ENCODE measurements around the gene NELFB.

NELFB gene

DNA sequence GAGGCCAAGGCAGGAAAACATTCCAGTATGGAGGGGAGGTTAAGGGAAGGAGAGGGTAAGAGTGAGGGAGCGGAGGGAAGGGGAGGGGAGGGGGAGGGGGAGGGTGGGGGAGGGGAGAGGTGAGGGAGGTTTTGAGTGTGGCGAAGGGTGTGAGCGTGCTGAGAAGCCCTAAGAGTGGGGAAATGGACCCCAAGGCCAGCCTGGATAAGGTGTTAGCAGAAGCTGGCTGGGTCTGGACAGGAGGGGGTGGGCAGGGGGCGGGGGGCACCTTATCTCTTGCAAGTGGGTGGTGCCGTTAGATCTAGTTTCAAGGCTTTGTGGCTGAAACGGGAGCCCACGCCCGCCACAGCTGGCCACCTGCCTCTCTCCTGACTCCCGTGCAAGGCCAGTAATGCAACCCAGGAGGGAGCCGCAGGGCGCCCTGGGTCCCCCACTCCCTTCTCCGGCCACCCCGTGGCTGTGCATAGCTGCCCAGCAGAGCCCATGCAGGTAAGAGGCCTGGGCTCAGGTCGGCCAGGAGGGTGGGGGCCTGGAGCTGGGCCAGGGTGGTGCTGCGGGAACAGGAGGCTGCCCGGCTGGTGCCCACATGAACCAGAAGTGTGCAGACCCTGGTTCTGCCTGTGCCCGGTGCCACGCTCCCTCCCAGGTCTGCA lies 27.1 kb upstream of the NELFB start:
- H3K36me3 Mint-ChIP-seq (ENCODE audit: low read depth) = no peaks in the 10 kb centered on the region
- no peak overlapping the region for H3K27ac Mint-ChIP-seq
- no peak overlapping the region for H3K4me3 Mint-ChIP-seq
- peaks cover 53% of the 10 kb centered on the region for H3K27me3 Mint-ChIP-seq
- H3K4me1 Mint-ChIP-seq (ENCODE audit: low read depth) = peaks cover 13% of the 10 kb centered on the region
- H3K9me3 Mint-ChIP-seq = no peaks in the 10 kb centered on the region
- intact Hi-C loops (cut with micrococcal nuclease) = loop anchor here (2.0 to 5.0 kb wide), 2 partner anchors 109 to 181 kb away; partner anchors contain the start of gene NPDC1

DNA sequence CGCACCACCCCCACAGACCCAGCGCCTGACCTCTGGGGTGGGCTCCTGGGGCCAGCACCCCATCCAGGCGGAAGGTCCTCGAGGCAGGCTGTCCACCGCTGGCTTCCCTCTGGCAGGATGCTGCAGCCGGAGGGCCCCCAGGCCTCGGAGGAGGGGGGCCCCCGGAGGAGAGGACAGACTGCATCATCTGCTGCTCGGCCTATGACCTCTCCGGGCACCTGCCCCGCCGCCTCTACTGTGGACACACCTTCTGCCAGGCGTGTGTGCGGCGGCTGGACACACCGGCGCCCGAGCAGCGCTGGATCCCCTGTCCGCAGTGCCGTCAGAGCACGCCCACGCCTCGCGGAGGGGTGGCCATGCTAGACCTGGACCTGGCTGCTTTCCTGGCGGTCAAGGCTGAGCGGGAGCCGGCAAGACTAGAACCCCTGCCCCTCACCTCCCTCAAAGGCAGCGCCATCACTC lies 26.6 kb upstream of the NELFB start:
- Mint-ChIP-seq H3K27me3 (peaks cover 53% of the 10 kb centered on the region), H3K4me1 (ENCODE audit: low read depth) (peaks cover 11% of the 10 kb centered on the region), H3K4me3 (no peak overlapping the region), H3K27ac (no peak overlapping the region), H3K9me3 (no peaks in the 10 kb centered on the region), H3K36me3 (ENCODE audit: low read depth) (no peaks in the 10 kb centered on the region)
- intact Hi-C loops (cut with micrococcal nuclease) = loop anchor here (5.0 kb wide), 1 partner anchor 181 kb away; the partner anchor contains the start of gene NPDC1

DNA sequence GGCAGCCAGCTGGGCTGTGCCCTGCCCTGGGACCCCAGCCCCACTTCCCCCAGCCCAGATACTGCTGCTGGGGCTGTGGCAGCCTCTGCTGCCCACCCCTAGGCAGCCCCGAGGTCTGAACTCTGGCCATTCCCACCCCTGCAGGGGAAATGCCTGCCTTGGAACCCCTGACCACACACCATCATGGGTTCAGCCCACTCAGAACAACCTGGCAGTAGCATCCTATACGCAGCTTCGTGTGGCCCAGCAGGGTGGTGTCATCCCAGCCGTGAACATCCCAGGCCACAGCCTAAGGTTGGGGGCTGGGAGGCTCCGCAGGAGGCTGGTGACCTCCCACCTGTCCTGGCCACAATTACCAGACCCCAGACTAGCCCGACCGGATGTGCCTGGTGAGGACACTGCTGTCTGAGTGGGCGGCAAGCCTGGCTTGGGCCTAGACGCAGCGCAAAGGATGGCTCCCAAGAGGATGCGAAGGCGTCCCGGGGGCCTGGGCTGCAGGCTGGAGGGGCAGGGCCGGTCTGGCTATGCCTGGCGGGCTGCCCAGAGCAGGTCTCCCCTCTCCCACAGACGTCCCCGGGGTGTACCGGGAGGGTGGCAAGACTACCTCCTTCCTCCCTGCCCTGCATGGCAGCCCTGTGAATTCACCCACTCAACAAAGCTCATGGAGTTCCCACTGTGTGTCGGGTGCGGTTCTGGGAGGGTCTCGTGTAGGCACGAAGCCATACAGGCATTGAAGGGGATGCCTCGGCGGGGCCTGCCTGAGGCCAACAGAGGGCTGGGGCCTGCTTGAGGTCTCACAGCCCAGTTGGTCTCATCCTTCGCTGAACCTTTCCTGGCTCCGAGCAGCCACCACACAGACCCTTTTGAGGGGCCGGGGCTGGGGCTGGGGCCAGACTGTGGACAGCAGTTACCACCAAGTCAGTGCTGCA lies 25.9 kb upstream of the NELFB start:
- H3K4me3 Mint-ChIP-seq = no peak overlapping the region
- intact Hi-C loops (cut with micrococcal nuclease) = loop anchor here (5.0 kb wide), 1 partner anchor 182 kb away; the partner anchor contains the start of gene NPDC1
- no peaks in the 10 kb centered on the region for H3K36me3 Mint-ChIP-seq (ENCODE audit: low read depth)
- peaks cover 11% of the 10 kb centered on the region for H3K4me1 Mint-ChIP-seq (ENCODE audit: low read depth)
- no peaks in the 10 kb centered on the region for H3K9me3 Mint-ChIP-seq
- peaks cover 56% of the 10 kb centered on the region for H3K27me3 Mint-ChIP-seq
- H3K27ac Mint-ChIP-seq = no peak overlapping the region

DNA sequence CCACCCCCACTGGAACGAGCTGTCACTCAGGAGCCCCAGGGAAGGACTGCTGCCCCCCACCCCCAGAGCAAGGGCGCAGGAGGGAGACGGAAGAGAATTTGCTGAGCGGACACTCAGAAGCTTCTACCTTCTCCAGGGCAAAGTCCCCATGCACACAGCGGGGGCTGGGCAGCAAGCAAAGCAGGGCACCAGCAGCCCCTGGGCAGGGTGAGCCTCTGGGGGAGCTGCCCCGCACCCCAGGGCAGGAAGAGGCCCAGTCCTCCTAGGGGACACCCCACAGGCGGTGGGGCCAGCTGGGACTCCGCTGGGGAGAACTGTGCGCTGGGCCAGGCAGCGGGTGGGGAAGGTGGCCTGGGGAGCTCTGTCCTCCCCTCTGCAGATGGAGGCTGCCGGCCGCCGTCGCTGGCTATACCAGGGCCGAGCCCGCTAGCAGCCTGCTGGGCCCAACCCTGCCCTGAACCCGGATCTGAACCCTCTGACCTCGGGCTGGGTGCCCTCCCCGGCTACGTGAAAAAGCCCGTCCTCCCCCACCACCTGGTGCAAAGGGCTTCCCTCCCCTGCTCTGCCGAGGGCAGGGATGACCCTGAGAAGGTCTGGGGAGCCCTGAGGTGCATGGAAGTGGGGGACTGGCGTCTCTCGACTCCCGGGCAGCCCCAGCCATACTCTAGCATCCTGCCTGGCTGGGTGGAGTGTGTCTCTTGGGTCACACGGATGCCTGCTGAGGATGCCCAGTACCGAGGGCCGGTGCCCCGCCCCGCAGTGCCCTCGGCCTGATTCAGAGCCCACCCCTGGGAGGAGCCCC lies 25.0 kb upstream of the NELFB start:
- no peak overlapping the region for H3K27ac Mint-ChIP-seq
- H3K9me3 Mint-ChIP-seq = no peaks in the 10 kb centered on the region
- H3K4me1 Mint-ChIP-seq (ENCODE audit: low read depth) = peaks cover 11% of the 10 kb centered on the region
- intact Hi-C loops (cut with micrococcal nuclease) = loop anchor here (5.0 kb wide), 1 partner anchor 183 kb away; the partner anchor contains the start of gene NPDC1
- peaks cover 63% of the 10 kb centered on the region for H3K27me3 Mint-ChIP-seq
- H3K4me3 Mint-ChIP-seq = no peak overlapping the region
- no peaks in the 10 kb centered on the region for H3K36me3 Mint-ChIP-seq (ENCODE audit: low read depth)

DNA sequence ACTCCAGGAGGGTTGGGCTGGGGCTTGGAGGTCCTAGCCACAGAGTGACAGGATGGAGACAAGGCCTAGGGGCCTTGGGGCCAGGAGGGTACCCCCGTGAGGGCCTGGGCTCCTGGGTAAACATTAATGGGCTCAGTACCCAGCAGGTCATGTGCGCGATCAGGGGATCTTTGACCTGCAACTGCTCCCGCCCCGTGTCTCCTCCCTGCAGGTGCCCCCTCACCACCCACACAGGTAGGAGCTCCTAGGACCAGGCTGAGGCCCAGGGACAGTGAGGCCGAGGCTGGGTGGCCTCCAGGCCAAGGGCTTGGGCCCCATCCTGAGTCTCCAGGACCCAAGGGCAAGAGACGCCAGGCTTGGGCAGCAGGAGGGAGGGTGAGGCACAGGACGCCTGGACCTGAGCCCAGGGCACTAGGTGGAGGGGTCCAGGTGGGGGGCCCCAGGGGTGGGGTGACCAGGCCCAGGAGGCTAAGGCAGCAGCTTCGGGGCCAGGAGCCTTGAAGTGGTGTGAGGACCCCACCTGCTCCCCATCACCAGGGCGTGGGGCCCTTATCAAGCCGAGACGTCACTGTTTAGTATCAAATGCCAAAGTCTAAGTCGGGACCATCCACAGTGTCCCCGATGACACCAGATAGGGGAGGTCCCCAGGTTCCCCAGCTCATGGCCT lies 24.3 kb upstream of the NELFB start, which contains the start of gene SLC34A3:
SLC34A3 (plus strand) TSS at position 197 of the 667 bp plus-strand sequence. CDS start 802 bp downstream, outside the sequence.
- intact Hi-C loops (cut with micrococcal nuclease) = no loop called here
- Mint-ChIP-seq H3K9me3 (no peaks in the 10 kb centered on the region), H3K27me3 (peaks cover 68% of the 10 kb centered on the region), H3K27ac (no peak within 1 kb of the TSS), H3K4me1 (ENCODE audit: low read depth) (peaks cover 5% of the 10 kb centered on the region), H3K4me3 (no peak within 1 kb of the TSS), H3K36me3 (ENCODE audit: low read depth) (no peaks in the 10 kb centered on the region)

DNA sequence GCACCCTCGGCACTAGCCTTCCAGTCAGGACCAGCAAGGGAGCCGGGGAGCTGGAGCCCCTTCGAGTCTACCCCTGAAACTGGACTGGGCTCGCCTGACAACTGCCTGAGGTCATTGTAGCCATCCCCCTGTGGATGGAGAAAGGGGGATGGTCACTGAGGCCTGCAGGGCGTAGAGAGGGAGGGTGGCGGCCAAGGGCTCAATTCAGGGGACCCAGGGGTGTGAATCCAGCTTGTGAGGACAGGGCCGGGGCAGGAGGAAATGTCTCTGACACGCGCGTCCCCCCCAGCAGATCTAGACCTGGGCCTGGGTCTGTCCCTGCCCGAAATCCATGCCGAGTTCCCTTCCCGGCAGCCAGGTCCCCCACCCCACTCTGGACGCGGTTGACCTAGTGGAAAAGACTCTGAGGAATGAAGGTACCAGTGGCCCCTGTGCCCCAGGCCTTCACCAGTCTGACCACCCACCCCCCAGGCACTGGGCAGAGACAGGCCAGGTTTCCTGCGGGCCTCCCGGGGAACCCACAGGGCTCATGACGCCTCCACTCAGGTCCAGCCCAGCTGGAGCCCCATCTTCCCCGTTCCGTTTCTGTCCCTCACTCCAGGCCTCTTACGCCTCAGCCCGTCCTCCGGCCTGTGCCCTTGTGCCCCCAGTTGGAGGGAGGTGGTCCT lies 23.6 kb upstream of the NELFB start:
- intact Hi-C loops (cut with micrococcal nuclease) = no loop called here
- H3K27ac Mint-ChIP-seq = no peak overlapping the region
- peaks cover 66% of the 10 kb centered on the region for H3K27me3 Mint-ChIP-seq
- H3K4me1 Mint-ChIP-seq (ENCODE audit: low read depth) = peaks cover 11% of the 10 kb centered on the region
- no peaks in the 10 kb centered on the region for H3K36me3 Mint-ChIP-seq (ENCODE audit: low read depth)
- H3K4me3 Mint-ChIP-seq = no peak overlapping the region
- no peaks in the 10 kb centered on the region for H3K9me3 Mint-ChIP-seq

DNA sequence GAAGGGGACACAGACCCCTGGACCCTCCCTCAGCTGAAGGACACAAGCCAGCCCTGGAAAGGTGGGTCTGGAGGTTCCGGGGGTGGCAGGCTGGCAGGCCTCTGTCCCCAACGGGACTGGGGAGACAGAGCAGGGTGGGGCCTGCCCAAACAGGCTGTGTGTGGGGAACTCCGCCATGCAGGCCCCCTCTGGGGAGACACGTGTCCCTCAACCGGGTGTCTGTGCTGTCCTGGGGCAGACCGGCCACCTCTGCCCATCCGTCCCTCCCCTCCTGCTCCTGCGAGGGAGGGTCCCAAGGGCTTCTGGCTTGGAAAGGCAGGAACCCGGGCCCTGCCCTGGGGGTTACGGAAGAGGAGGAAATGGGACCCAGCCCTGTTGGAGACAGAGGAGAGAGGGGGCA lies 23.0 kb upstream of the NELFB start:
- H3K4me3 Mint-ChIP-seq = no peak overlapping the region
- H3K27ac Mint-ChIP-seq = no peak overlapping the region
- no peaks in the 10 kb centered on the region for H3K36me3 Mint-ChIP-seq (ENCODE audit: low read depth)
- intact Hi-C loops (cut with micrococcal nuclease) = no loop called here
- peaks cover 61% of the 10 kb centered on the region for H3K27me3 Mint-ChIP-seq
- H3K4me1 Mint-ChIP-seq (ENCODE audit: low read depth) = peaks cover 16% of the 10 kb centered on the region
- no peaks in the 10 kb centered on the region for H3K9me3 Mint-ChIP-seq

DNA sequence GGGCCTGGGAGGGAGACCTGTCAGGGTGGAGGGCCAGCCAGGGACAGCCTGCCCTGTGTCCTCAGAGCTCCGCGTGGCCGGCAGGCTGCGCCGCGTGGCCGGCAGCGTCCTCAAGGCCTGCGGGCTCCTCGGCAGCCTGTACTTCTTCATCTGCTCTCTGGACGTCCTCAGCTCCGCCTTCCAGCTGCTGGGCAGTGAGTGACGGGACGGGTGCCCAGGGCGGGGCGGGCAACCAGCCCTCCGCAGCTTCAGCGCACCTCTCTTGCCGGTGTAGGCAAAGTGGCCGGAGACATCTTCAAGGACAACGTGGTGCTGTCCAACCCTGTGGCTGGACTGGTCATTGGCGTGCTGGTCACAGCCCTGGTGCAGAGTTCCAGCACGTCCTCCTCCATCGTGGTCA lies 22.6 kb upstream of the NELFB start:
- no peaks in the 10 kb centered on the region for H3K36me3 Mint-ChIP-seq (ENCODE audit: low read depth)
- H3K27ac Mint-ChIP-seq = no peak overlapping the region
- intact Hi-C loops (cut with micrococcal nuclease) = no loop called here
- no peaks in the 10 kb centered on the region for H3K9me3 Mint-ChIP-seq
- peaks cover 18% of the 10 kb centered on the region for H3K4me1 Mint-ChIP-seq (ENCODE audit: low read depth)
- H3K4me3 Mint-ChIP-seq = no peak overlapping the region
- H3K27me3 Mint-ChIP-seq = peaks cover 59% of the 10 kb centered on the region

DNA sequence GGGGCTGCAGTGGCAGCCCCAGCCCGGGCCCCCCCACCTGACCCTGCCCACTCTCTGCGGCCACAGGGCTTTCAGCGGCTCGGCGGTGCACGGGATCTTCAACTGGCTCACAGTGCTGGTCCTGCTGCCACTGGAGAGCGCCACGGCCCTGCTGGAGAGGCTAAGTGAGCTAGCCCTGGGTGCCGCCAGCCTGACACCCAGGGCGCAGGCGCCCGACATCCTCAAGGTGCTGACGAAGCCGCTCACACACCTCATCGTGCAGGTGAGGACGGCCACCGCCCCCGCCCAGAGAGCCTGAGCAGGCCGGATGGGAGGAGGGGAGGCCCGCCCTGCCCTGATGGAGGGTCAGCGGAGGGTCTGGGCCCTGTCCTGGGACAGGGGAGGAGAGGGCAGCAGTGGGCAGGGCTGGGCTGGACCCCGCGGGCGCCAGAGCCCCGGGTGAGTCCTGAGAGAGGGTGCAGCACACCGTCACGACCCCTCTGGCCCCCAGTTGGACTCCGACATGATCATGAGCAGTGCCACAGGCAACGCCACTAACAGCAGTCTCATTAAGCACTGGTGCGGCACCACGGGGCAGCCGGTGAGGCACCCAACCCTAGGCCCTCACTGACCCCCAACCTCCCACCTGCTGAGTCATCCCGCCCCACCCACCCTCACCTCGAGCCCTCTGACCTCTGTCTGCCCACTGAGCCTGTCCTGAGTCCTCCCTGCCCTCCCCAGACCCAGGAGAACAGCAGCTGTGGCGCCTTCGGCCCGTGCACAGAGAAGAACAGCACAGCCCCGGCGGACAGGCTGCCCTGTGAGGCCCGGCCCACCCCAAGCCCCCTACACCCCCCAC lies 21.8 kb upstream of the NELFB start:
- Mint-ChIP-seq H3K36me3 (ENCODE audit: low read depth) (no peaks in the 10 kb centered on the region), H3K9me3 (no peaks in the 10 kb centered on the region), H3K4me1 (ENCODE audit: low read depth) (peaks cover 22% of the 10 kb centered on the region), H3K27me3 (peaks cover 54% of the 10 kb centered on the region), H3K4me3 (no peak overlapping the region), H3K27ac (no peak overlapping the region)
- intact Hi-C loops (cut with micrococcal nuclease) = no loop called here

DNA sequence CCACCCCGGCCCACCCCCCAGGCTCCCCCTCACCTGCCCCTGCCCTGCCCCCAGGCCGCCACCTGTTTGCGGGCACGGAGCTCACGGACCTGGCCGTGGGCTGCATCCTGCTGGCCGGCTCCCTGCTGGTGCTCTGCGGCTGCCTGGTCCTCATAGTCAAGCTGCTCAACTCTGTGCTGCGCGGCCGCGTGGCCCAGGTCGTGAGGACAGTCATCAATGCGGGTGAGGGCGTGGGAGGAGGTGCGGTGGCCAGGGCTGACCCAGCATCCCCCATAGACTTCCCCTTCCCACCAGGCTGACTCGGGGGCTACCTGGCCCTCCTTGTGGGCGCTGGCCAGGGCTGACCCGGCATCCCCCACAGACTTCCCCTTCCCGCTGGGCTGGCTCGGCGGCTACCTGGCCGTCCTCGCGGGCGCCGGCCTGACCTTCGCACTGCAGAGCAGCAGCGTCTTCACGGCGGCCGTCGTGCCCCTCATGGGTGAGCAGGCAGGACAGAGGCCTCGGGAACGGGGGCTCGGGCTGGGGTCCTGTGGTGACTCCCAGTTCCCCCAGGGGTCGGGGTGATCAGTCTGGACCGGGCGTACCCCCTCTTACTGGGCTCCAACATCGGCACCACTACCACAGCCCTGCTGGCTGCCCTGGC lies 21.0 kb upstream of the NELFB start:
- Mint-ChIP-seq H3K27me3 (peaks cover 46% of the 10 kb centered on the region), H3K9me3 (no peaks in the 10 kb centered on the region), H3K4me1 (ENCODE audit: low read depth) (peaks cover 30% of the 10 kb centered on the region), H3K4me3 (no peak overlapping the region), H3K36me3 (ENCODE audit: low read depth) (peaks cover 5% of the 10 kb centered on the region), H3K27ac (no peak overlapping the region)
- intact Hi-C loops (cut with micrococcal nuclease) = no loop called here

DNA sequence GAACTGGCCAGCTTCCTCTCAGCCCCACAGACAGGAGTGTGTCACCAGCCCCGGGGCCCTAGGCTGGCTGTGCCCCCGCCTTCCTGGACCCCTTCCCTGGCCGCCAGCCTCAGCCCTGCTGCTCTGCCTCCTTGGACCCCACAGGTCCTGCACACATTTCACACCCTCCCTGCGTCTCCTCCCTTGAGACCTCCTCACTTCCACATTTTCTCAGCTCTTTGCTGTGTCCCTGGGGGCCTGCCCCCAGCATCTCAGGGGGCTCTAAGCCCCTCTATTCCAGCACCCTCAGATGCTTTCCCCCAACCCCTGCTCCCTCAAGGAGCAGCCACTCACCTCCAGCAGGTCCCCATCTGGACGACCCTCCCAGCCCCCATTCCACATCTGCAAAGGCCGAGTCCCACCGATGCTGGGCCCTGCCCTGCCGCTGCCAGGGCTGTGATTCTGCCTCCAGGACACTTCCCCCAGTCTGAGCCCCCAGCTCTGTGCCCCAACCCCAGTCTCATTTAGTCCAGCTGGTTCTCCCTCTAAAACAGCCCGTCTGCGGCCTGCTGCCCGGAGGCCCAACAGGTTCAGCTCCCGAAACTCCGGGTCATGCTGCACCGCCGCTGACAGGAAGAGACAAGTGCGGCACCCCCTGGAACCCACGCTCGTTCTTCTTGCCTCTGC lies 20.2 kb upstream of the NELFB start:
- peaks cover 39% of the 10 kb centered on the region for H3K27me3 Mint-ChIP-seq
- H3K4me3 Mint-ChIP-seq = no peak overlapping the region
- peaks cover 6% of the 10 kb centered on the region for H3K36me3 Mint-ChIP-seq (ENCODE audit: low read depth)
- H3K9me3 Mint-ChIP-seq = no peaks in the 10 kb centered on the region
- H3K4me1 Mint-ChIP-seq (ENCODE audit: low read depth) = peaks cover 32% of the 10 kb centered on the region
- no peak overlapping the region for H3K27ac Mint-ChIP-seq
- intact Hi-C loops (cut with micrococcal nuclease) = no loop called here

Measured in dendritic cell treated with granulocyte-macrophage colony-stimulating factor and Interleukin-4, amounts not matched to agents 40 ng/mL and 50 ng/mL, for 4 days (primary cell).